T-helper 17 cell (primary cell): ENCODE measurements around the gene GLMP. TPM values are rescaled to one million over a fixed set of nuclear protein-coding genes. Genes with fewer than 3 reads are reported as not detected.
A peak's percentile ranks its signal among the peaks of the same experiment; 100 is the strongest.
"Not testable (repeated sequence)": the region's sequence is repeated elsewhere in the genome, so short reads cannot be mapped to it uniquely, and the experiment has no call there.

Experiments
- ATAC-seq: fragments of 150-1000 bp; cut with Tn5 transposase; 2 replicates; pipeline ENCODE4 v1.10.0; 2021; ENCODE audit warnings: mild to moderate bottlenecking, moderate library complexity
- DNase-seq, 3 donors: peaks; one replicate each; pipeline versions ENCODE4 v3.0.0 to v3.0.0-alpha.2; 2020 to 2021
- H3K9me3 ChIP-seq: one replicate; pipeline ENCODE4 v1.7.0; 2013; ENCODE audit warnings: low read length, mild to moderate bottlenecking; ENCODE audit not compliant: control insufficient read depth, poor library complexity, severe bottlenecking
- H3K27ac Mint-ChIP-seq: one replicate; pipeline ENCODE4 v1.8.0; 2022; ENCODE audit warnings: mild to moderate bottlenecking, moderate library complexity, mixed read lengths
- H3K27me3 Mint-ChIP-seq: one replicate; pipeline ENCODE4 v1.8.0; 2022; ENCODE audit warnings: mixed read lengths
- H3K36me3 Mint-ChIP-seq: one replicate; pipeline ENCODE4 v1.8.0; 2022; ENCODE audit warnings: low read depth, mixed read lengths
- H3K4me1 Mint-ChIP-seq: one replicate; pipeline ENCODE4 v1.8.0; 2022; ENCODE audit warnings: mild to moderate bottlenecking, mixed read lengths
- H3K4me3 Mint-ChIP-seq: one replicate; pipeline ENCODE4 v1.8.0; 2022; ENCODE audit warnings: mild to moderate bottlenecking, moderate library complexity, mixed read lengths
- total RNA-seq, 4 donors: library from RNA in 2 of 4; stranded (reverse) in 2 of 4; gene quantifications; one replicate each; pipeline ENCODE4 v1.2.3 and lab custom pipeline; 2022 to 2026

Gene GLMP
- total RNA-seq = 10 to 100 TPM; 21.2 to 25.0 TPM
- total RNA-seq (lab: John Stamatoyannopoulos, UW) = 12.5 to 15.4 reads per million in 2 donors

- Mint-ChIP-seq H3K4me3 (peak within 1 kb of the TSS; percentile 94), H3K27ac (peak within 1 kb of the TSS; percentile 84), H3K4me1 (peaks cover 10% of the 10 kb centered on the region), H3K36me3 (no peaks in the 10 kb centered on the region), H3K27me3 (no peaks in the 10 kb centered on the region)
- ATAC-seq (peak; percentile 91), DNase-seq (peak; percentile 32 to 38 (median 37))
- H3K9me3 ChIP-seq = no peaks in the 10 kb centered on the region
Measured at GRCh38 chr1:156295391-156295947, at the start of gene GLMP. Gene GLMP, minus strand, starts transcription at chr1:156295679. Its CDS starts 34 bp downstream, at chr1:156295645.

GRCh38 chr1:156344409-156344808 lies 48.9 kb upstream of the GLMP start:
- H3K27me3 Mint-ChIP-seq = peaks cover 32% of the 10 kb centered on the region
- no peaks in the 10 kb centered on the region for H3K4me1 Mint-ChIP-seq
- DNase-seq = no peak
- no peaks in the 10 kb centered on the region for H3K9me3 ChIP-seq
- no peak overlapping the region for H3K4me3 Mint-ChIP-seq
- no peak for ATAC-seq
- no peak overlapping the region for H3K27ac Mint-ChIP-seq
- H3K36me3 Mint-ChIP-seq = peaks cover 2% of the 10 kb centered on the region

GRCh38 chr1:156342166-156342955 lies 46.9 kb upstream of the GLMP start:
- no peak overlapping the region for H3K27ac Mint-ChIP-seq
- DNase-seq (no peak), ATAC-seq (no peak)
- H3K36me3 Mint-ChIP-seq = peaks cover 2% of the 10 kb centered on the region
- H3K4me1 Mint-ChIP-seq = peaks cover 4% of the 10 kb centered on the region
- H3K4me3 Mint-ChIP-seq = no peak overlapping the region
- H3K9me3 ChIP-seq = no peaks in the 10 kb centered on the region
- H3K27me3 Mint-ChIP-seq = peaks cover 30% of the 10 kb centered on the region

GRCh38 chr1:156338180-156338976 lies 42.9 kb upstream of the GLMP start, which contains the start of the genes CCT3 and TSACC:
Gene CCT3, minus strand, starts transcription at chr1:156338292. Its CDS starts 108 bp downstream, at chr1:156338184.
Gene TSACC, plus strand, starts transcription at chr1:156338526. Its CDS starts 1,232 bp downstream, at chr1:156339758.
- peaks cover 2% of the 10 kb centered on the region for H3K36me3 Mint-ChIP-seq
- H3K4me1 Mint-ChIP-seq = peaks cover 22% of the 10 kb centered on the region
- H3K4me3 Mint-ChIP-seq = peak within 1 kb of the TSS; percentile 97
- peak within 1 kb of the TSS; percentile 96 for H3K27ac Mint-ChIP-seq
- peaks cover 7% of the 10 kb centered on the region for H3K27me3 Mint-ChIP-seq
- H3K9me3 ChIP-seq = no peaks in the 10 kb centered on the region
- peak; percentile 96 for ATAC-seq
- DNase-seq = peak; percentile 98 to 99 (median 98)

GRCh38 chr1:156337888-156338179 lies 42.4 kb upstream of the GLMP start:
- ATAC-seq (no peak), DNase-seq (no peak)
- Mint-ChIP-seq H3K27ac (peak overlapping the region; percentile 96), H3K27me3 (peaks cover 1% of the 10 kb centered on the region), H3K4me1 (peaks cover 22% of the 10 kb centered on the region), H3K36me3 (peaks cover 2% of the 10 kb centered on the region), H3K4me3 (peak overlapping the region; percentile 97)
- H3K9me3 ChIP-seq = no peaks in the 10 kb centered on the region

GRCh38 chr1:156337052-156337887 lies 41.8 kb upstream of the GLMP start:
- Mint-ChIP-seq H3K4me1 (peaks cover 22% of the 10 kb centered on the region), H3K27ac (peak overlapping the region; percentile 96), H3K4me3 (peak overlapping the region; percentile 97), H3K36me3 (no peaks in the 10 kb centered on the region), H3K27me3 (no peaks in the 10 kb centered on the region)
- DNase-seq = no peak
- H3K9me3 ChIP-seq = no peaks in the 10 kb centered on the region
- no peak for ATAC-seq

- peaks cover 22% of the 10 kb centered on the region for H3K4me1 Mint-ChIP-seq
- H3K4me3 Mint-ChIP-seq = peak overlapping the region; percentile 97
- no peaks in the 10 kb centered on the region for H3K27me3 Mint-ChIP-seq
- ATAC-seq (no peak), DNase-seq (no peak)
- peak overlapping the region; percentile 96 for H3K27ac Mint-ChIP-seq
- H3K9me3 ChIP-seq = no peaks in the 10 kb centered on the region
- H3K36me3 Mint-ChIP-seq = no peaks in the 10 kb centered on the region
Measured at GRCh38 chr1:156336242-156336641, 40.8 kb upstream of the GLMP start.

- H3K27me3 Mint-ChIP-seq, H3K36me3 Mint-ChIP-seq, H3K4me3 Mint-ChIP-seq, H3K4me1 Mint-ChIP-seq, H3K27ac Mint-ChIP-seq, H3K9me3 ChIP-seq, ATAC-seq, DNase-seq: not testable (repeated sequence)
Measured at GRCh38 chr1:156323179-156323578, 27.7 kb upstream of the GLMP start.

- no peaks in the 10 kb centered on the region for H3K36me3 Mint-ChIP-seq
- H3K27ac Mint-ChIP-seq = no peak overlapping the region
- no peaks in the 10 kb centered on the region for H3K27me3 Mint-ChIP-seq
- no peak for ATAC-seq
- H3K4me1 Mint-ChIP-seq = peaks cover 2% of the 10 kb centered on the region
- H3K4me3 Mint-ChIP-seq = no peak overlapping the region
- DNase-seq = no peak
- no peaks in the 10 kb centered on the region for H3K9me3 ChIP-seq
Measured at GRCh38 chr1:156320560-156320959, 25.1 kb upstream of the GLMP start.

GRCh38 chr1:156319664-156320063 lies 24.2 kb upstream of the GLMP start:
- peak in 1 of 3 donors; percentile 15 for DNase-seq

GRCh38 chr1:156316909-156317308 lies 21.4 kb upstream of the GLMP start:
- no peaks in the 10 kb centered on the region for H3K9me3 ChIP-seq
- H3K27ac Mint-ChIP-seq = no peak overlapping the region
- H3K4me3 Mint-ChIP-seq = no peak overlapping the region
- H3K27me3 Mint-ChIP-seq = no peaks in the 10 kb centered on the region
- ATAC-seq (no peak), DNase-seq (no peak)
- peaks cover 9% of the 10 kb centered on the region for H3K36me3 Mint-ChIP-seq
- H3K4me1 Mint-ChIP-seq = peaks cover 2% of the 10 kb centered on the region

More at GRCh38 chr1:156319664-156320063, 24.2 kb upstream of the GLMP start:
- peaks cover 3% of the 10 kb centered on the region for H3K36me3 Mint-ChIP-seq
- H3K4me3 Mint-ChIP-seq = no peak overlapping the region
- H3K9me3 ChIP-seq = no peaks in the 10 kb centered on the region
- H3K4me1 Mint-ChIP-seq = peaks cover 2% of the 10 kb centered on the region
- no peak for ATAC-seq
- no peak overlapping the region for H3K27ac Mint-ChIP-seq
- H3K27me3 Mint-ChIP-seq = no peaks in the 10 kb centered on the region

GRCh38 chr1:156310962-156311361 lies 15.5 kb upstream of the GLMP start:
- ATAC-seq (no peak), DNase-seq (no peak)
- peaks cover 12% of the 10 kb centered on the region for H3K36me3 Mint-ChIP-seq
- H3K27ac Mint-ChIP-seq = no peak overlapping the region
- no peaks in the 10 kb centered on the region for H3K4me1 Mint-ChIP-seq
- no peaks in the 10 kb centered on the region for H3K9me3 ChIP-seq
- no peak overlapping the region for H3K4me3 Mint-ChIP-seq
- no peaks in the 10 kb centered on the region for H3K27me3 Mint-ChIP-seq
